Measurements from ENCODE around the gene RPTOR.

- TF ChIP-seq ISL1 (CRISPR knock-in tag; IDR thresholded peaks at IDR 0.05): no peak
- no peak for TF ChIP-seq ZFP3 (CRISPR knock-in tag; IDR thresholded peaks at IDR 0.05)
- no peak for TF ChIP-seq TCF4 (CRISPR knock-in tag; IDR thresholded peaks at IDR 0.05; ENCODE audit: borderline replicate concordance)
- TF ChIP-seq PPARA (CRISPR knock-in tag; IDR thresholded peaks at IDR 0.05; ENCODE audit: borderline replicate concordance): no peak
- TF ChIP-seq ARNTL (CRISPR knock-in tag; IDR thresholded peaks at IDR 0.05; ENCODE audit: borderline replicate concordance, low read depth): no peak
- TF ChIP-seq PATZ1 (CRISPR knock-in tag; IDR thresholded peaks at IDR 0.05; ENCODE audit: borderline replicate concordance): no peak
Measured at GRCh38 chr17:80738987-80739730, 194.5 kb downstream of the RPTOR start.

Data from SK-N-SH treated with all-trans-retinoic acid at 6 μM for 48 hours (cell line).